ENCODE results near the gene LILRB4.
"Not testable (repeated sequence)": the region's sequence is repeated elsewhere in the genome, so short reads cannot be mapped to it uniquely, and the experiment has no call there.

Gene LILRB4

GRCh38 chr19:54692298-54692615 is 29.5 kb downstream of the LILRB4 start:
- Histone ChIP-seq H3K27me3 (ENCODE audit: low read length) (no peaks in the 10 kb centered on the region), H3K9me2 (replicated peaks; ENCODE audit: insufficient read depth, low read length) (no peaks in the 10 kb centered on the region), H3K4me2 (ENCODE audit: low read depth, low read length, poor library complexity, severe bottlenecking) (no peak overlapping the region), H3K9ac (ENCODE audit: low read length) (no peak overlapping the region), H3K4me3 (ENCODE audit: insufficient read depth, low read length, poor library complexity, severe bottlenecking) (no peak overlapping the region), H4K20me1 (ENCODE audit: low read depth, low read length) (no peaks in the 10 kb centered on the region), H2AFZ (ENCODE audit: low read depth, low read length, severe bottlenecking) (no peak overlapping the region), H3K9me3 (ENCODE audit: insufficient read depth, low read length) (no peaks in the 10 kb centered on the region), H3K36me3 (ENCODE audit: low read length) (no peaks in the 10 kb centered on the region), H3K79me2 (ENCODE audit: insufficient read depth, low read length) (no peaks in the 10 kb centered on the region), H3F3A (ENCODE audit: insufficient read depth) (no peaks in the 10 kb centered on the region), H3K27ac (ENCODE audit: low read depth, low read length) (no peak overlapping the region)
- TF ChIP-seq CTCF (IDR thresholded peaks at IDR 0.05; ENCODE audit: insufficient read depth, low read length, poor library complexity, severe bottlenecking) = no peak
- no peak for TF ChIP-seq EZH2phosphoT487 (conservative IDR thresholded peaks at IDR 0.05; ENCODE audit: low read length)

- Histone ChIP-seq H3K9ac (ENCODE audit: low read length) (no peak overlapping the region), H3K4me2 (ENCODE audit: low read depth, low read length, poor library complexity, severe bottlenecking) (no peak overlapping the region), H2AFZ (ENCODE audit: low read depth, low read length, severe bottlenecking) (no peak overlapping the region), H3K9me2 (replicated peaks; ENCODE audit: insufficient read depth, low read length) (no peaks in the 10 kb centered on the region), H3K27ac (ENCODE audit: low read depth, low read length) (no peak overlapping the region), H3K36me3 (ENCODE audit: low read length) (no peaks in the 10 kb centered on the region), H4K20me1 (ENCODE audit: low read depth, low read length) (no peaks in the 10 kb centered on the region), H3F3A (ENCODE audit: insufficient read depth) (no peaks in the 10 kb centered on the region), H3K9me3 (ENCODE audit: insufficient read depth, low read length) (no peaks in the 10 kb centered on the region), H3K27me3 (ENCODE audit: low read length) (no peaks in the 10 kb centered on the region), H3K4me3 (ENCODE audit: insufficient read depth, low read length, poor library complexity, severe bottlenecking) (no peak overlapping the region), H3K79me2 (ENCODE audit: insufficient read depth, low read length) (no peaks in the 10 kb centered on the region)
- TF ChIP-seq EZH2phosphoT487 (conservative IDR thresholded peaks at IDR 0.05; ENCODE audit: low read length) (no peak), CTCF (IDR thresholded peaks at IDR 0.05; ENCODE audit: insufficient read depth, low read length, poor library complexity, severe bottlenecking) (no peak)
Measured at GRCh38 chr19:54694648-54695047, 31.9 kb downstream of the LILRB4 start.

GRCh38 chr19:54696117-54696548 is 33.3 kb downstream of the LILRB4 start:
- no peak overlapping the region for H3K9ac ChIP-seq (ENCODE audit: low read length)
- no peak for TF ChIP-seq CTCF (IDR thresholded peaks at IDR 0.05; ENCODE audit: insufficient read depth, low read length, poor library complexity, severe bottlenecking)
- TF ChIP-seq EZH2phosphoT487 (conservative IDR thresholded peaks at IDR 0.05; ENCODE audit: low read length) = no peak
- H3K4me3 ChIP-seq (ENCODE audit: insufficient read depth, low read length, poor library complexity, severe bottlenecking) = no peak overlapping the region
- no peaks in the 10 kb centered on the region for H3K36me3 ChIP-seq (ENCODE audit: low read length)
- H3K27ac ChIP-seq (ENCODE audit: low read depth, low read length) = no peak overlapping the region
- H4K20me1 ChIP-seq (ENCODE audit: low read depth, low read length) = no peaks in the 10 kb centered on the region
- no peaks in the 10 kb centered on the region for H3K9me3 ChIP-seq (ENCODE audit: insufficient read depth, low read length)
- no peaks in the 10 kb centered on the region for H3F3A ChIP-seq (ENCODE audit: insufficient read depth)
- no peaks in the 10 kb centered on the region for H3K9me2 ChIP-seq (replicated peaks; ENCODE audit: insufficient read depth, low read length)
- no peaks in the 10 kb centered on the region for H3K79me2 ChIP-seq (ENCODE audit: insufficient read depth, low read length)
- H3K4me2 ChIP-seq (ENCODE audit: low read depth, low read length, poor library complexity, severe bottlenecking) = no peak overlapping the region
- no peak overlapping the region for H2AFZ ChIP-seq (ENCODE audit: low read depth, low read length, severe bottlenecking)
- no peaks in the 10 kb centered on the region for H3K27me3 ChIP-seq (ENCODE audit: low read length)

- H4K20me1 ChIP-seq (ENCODE audit: low read depth, low read length) = no peaks in the 10 kb centered on the region
- H3K27ac ChIP-seq (ENCODE audit: low read depth, low read length) = no peak overlapping the region
- H3K4me3 ChIP-seq (ENCODE audit: insufficient read depth, low read length, poor library complexity, severe bottlenecking) = no peak overlapping the region
- no peak overlapping the region for H3K9ac ChIP-seq (ENCODE audit: low read length)
- H2AFZ ChIP-seq (ENCODE audit: low read depth, low read length, severe bottlenecking) = no peak overlapping the region
- no peaks in the 10 kb centered on the region for H3F3A ChIP-seq (ENCODE audit: insufficient read depth)
- no peaks in the 10 kb centered on the region for H3K9me2 ChIP-seq (replicated peaks; ENCODE audit: insufficient read depth, low read length)
- H3K9me3 ChIP-seq (ENCODE audit: insufficient read depth, low read length) = no peaks in the 10 kb centered on the region
- no peaks in the 10 kb centered on the region for H3K79me2 ChIP-seq (ENCODE audit: insufficient read depth, low read length)
- no peaks in the 10 kb centered on the region for H3K27me3 ChIP-seq (ENCODE audit: low read length)
- H3K36me3 ChIP-seq (ENCODE audit: low read length) = no peaks in the 10 kb centered on the region
- TF ChIP-seq EZH2phosphoT487 (conservative IDR thresholded peaks at IDR 0.05; ENCODE audit: low read length) = no peak
- no peak for TF ChIP-seq CTCF (IDR thresholded peaks at IDR 0.05; ENCODE audit: insufficient read depth, low read length, poor library complexity, severe bottlenecking)
- no peak overlapping the region for H3K4me2 ChIP-seq (ENCODE audit: low read depth, low read length, poor library complexity, severe bottlenecking)
Measured at GRCh38 chr19:54696766-54697165, 34.0 kb downstream of the LILRB4 start.

- not testable (repeated sequence) for H3K4me3 ChIP-seq (ENCODE audit: insufficient read depth, low read length, poor library complexity, severe bottlenecking); H3K27me3 ChIP-seq (ENCODE audit: low read length); H3K27ac ChIP-seq (ENCODE audit: low read depth, low read length); H3F3A ChIP-seq (ENCODE audit: insufficient read depth); H3K36me3 ChIP-seq (ENCODE audit: low read length); H3K9me3 ChIP-seq (ENCODE audit: insufficient read depth, low read length); H3K4me2 ChIP-seq (ENCODE audit: low read depth, low read length, poor library complexity, severe bottlenecking); H3K79me2 ChIP-seq (ENCODE audit: insufficient read depth, low read length); H4K20me1 ChIP-seq (ENCODE audit: low read depth, low read length); H3K9me2 ChIP-seq (replicated peaks; ENCODE audit: insufficient read depth, low read length); H3K9ac ChIP-seq (ENCODE audit: low read length); H2AFZ ChIP-seq (ENCODE audit: low read depth, low read length, severe bottlenecking)
Measured at GRCh38 chr19:54697716-54698115, 34.9 kb downstream of the LILRB4 start.
